ENCODE measurements around the gene IL36RN.

IL36RN gene

DNA sequence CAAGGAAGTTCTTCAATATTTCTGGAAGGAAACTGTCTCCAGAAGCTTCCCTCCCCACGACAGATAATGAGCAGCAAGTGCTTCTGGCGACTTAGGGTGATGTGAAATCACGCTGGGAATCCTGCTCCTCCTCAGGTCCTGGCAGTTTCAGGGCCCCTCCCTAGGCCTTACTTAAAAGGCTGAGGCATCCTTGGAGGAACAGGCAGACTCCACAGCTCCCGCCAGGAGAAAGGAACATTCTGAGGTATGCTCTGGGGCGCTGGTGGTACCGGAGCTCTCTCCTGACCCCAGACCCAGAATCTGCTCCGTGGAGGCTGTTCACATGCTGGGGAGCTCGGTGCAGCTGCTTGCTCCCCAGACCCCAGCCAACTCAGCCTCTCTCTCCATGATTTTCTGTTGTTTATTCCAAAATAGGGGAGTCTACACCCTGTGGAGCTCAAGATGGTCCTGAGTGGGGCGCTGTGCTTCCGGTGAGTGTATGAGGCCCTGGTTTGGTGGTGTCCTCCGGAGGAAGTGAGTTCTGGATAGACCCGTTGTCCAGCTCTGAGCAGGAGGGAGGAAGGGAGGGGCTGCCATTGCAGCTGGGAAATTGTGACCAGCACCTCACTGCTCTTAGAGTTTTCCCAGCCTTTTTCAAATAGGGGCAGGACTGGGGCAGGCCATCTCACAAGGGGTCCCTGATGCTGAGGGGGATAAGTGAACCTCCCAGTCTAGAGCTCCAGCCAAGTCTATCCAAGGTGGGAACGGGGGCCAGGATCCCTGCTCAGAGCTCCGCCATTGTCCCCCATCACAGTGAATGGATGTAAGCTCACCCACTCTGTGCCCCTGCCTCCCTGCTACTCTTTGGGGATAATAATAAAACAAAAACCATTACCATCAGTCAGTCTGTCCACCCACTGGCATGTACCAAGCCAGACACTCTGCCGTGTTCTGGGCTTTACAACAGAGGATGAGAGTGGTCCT is at the start of gene IL36RN:
Gene IL36RN (plus strand): TSS at position 201 of the 963 bp plus-strand sequence. CDS start 241 bp downstream, at position 442.
- no peak for DNase-seq (ENCODE audit: low spot score)

DNA sequence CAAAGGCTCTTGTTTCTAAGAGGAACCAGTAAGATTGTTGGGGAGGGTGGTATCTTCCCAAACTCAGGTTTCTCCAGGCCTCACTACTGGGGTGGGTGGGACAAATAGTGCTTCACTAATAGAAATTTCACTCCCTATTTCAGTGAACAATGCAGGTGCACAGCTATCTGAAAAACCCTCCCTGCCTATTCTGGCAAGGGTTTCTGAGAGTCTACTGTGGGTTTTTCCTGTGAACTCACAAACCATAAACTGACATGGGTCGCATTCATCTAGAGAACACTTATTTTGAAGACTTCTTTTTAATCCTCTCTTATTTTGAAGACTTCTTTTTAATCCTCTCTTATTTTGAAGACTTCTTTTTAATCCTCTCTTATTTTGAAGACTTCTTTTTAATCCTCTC is 49.4 kb upstream of the IL36RN start:
- no peak for DNase-seq (ENCODE audit: low spot score)

DNA sequence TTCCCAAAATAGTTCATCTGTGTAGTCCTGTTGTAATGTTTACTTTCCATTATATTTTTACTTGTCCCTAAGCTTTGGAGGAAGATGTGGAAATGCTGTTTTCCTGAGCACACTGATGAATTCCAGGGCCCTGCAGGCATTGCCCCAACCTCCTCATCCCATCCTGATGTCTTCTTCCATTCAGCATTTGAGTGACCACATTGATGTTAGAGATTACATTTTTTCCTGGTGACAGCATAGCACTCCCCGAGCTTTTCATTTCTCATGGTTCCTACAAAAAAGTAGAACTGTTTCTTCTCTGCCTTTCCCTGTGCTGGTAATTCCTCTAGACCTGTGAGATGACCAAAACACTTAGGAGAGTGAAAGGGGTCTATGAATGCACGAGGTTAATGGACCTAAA is 48.9 kb upstream of the IL36RN start:
- DNase-seq (ENCODE audit: low spot score) = no peak

GRCh38 chr2:113011108-113011507 is 47.9 kb upstream of the IL36RN start:
- DNase-seq (ENCODE audit: low spot score) = no peak

DNA sequence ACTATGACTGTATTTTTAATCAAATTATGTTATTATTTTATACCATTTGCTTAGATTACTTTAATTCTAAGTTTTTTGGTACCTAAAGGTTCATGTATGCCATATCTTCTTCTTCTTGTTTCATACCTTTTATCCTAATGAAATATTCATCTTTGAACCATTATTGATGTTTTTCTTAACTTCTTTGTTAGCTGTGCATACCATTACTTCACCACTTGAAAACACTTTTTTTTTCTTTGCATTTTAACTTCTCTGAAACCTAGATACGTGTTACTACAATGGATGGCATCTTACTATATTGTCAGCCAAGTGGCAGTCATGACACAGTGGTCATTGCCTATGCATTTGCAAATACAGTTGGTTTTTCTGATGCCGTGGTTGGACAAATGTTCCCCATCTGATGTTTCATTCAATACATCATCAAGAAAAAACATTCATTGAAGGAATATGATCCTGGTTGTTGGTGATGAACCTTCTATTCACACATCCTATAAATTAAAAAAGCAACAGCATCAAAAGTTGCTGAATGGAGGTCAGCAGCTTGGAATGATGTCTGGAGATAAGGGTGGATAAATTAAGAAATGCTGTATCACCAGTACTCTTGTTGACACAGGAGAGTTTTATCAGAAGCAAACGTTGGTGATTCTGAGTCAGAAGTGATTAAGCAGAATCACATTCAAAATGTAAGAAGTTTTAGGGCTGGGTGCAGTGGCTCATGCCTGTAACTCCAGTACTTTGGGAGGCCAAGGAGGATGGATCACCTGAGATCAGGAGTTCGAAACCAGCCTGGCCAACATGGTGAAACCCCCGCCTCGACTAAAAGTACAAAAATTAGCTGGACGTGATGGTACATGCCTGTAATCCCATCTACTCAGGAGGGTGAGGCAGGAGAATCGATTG is 46.3 kb upstream of the IL36RN start:
- no peak for DNase-seq (ENCODE audit: low spot score)

DNA sequence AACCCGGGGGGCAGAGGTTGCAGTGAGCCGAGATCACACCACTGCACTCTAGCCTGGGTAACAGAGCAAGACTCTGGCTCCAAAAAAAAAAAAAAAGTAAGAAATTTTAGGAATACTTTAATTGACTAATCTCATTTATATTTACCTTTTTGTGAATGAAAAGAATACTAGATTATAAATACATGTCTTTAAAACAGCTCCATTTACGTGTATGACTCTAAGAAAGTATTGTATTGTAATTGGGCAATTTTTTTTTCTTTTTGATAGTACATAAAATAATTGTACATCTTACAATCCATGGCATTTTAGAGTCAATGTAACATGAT is 45.7 kb upstream of the IL36RN start:
- DNase-seq (ENCODE audit: low spot score) = no peak

- DNase-seq (ENCODE audit: low spot score) = no peak
These were observed 44.9 kb upstream of the IL36RN start for GRCh38 chr2:113014067-113014466.

DNA sequence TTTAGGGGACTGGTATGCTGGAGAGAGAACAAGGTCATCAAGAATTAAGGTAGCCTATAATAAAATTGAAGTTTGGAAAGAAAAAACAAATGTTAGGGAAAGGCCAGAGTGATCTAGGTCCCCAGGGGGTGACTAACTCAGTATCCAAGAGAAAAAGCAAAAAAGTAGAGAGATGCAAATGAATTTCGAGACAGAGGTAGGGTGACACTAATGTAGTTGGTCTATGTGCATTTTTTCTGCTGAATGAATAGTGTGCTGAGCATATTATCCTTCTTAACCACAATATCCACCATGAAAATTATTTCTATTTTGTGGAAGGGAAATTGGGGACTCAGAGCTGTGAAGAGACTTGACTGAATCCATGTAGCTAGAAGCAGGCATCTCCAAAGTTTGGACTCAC is 44.0 kb upstream of the IL36RN start:
- DNase-seq (ENCODE audit: low spot score) = no peak

- DNase-seq (ENCODE audit: low spot score) = no peak
These were observed 43.3 kb upstream of the IL36RN start for GRCh38 chr2:113015655-113016054.

DNA sequence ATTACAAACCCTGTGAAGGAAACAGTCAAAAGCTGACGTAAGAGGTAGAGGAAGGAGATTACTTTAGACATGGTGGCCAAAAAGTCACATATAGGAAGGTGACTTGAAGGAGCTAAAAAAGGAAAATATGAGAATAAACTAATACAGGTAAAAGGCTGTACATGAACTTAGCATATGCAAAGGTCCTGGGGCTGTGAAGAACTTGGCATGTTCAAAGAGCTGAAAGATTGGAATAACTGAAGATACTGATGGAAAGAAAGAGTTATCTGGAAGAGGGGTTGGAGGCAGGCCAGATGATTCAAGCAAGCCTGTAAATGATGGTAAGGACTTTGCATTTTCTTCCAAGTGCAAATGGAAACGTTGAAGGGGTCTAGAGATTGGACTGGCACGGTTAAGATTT is 40.5 kb upstream of the IL36RN start:
- DNase-seq (ENCODE audit: low spot score) = no peak

GRCh38 chr2:113021312-113021711 is 37.7 kb upstream of the IL36RN start:
- DNase-seq (ENCODE audit: low spot score) = no peak

DNA sequence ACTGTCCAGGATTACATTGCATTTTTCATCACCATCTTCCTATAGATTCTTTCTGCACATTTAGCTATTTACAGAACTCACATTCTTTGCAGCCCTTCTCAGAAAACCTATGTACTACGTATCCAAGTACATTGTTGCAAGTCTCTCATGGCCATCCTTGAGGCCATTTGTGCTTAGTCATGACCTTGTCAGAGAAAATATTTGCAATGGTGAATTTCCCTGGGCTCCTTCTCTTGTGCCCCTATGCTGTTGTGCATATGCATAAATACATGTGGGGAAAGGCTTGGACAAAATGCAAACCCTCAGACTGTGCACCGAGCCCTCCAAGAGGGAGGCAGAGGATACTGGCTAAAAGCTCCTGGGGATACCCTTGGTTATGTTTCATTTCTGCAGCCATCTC is 34.2 kb upstream of the IL36RN start:
- no peak for DNase-seq (ENCODE audit: low spot score)

DNA sequence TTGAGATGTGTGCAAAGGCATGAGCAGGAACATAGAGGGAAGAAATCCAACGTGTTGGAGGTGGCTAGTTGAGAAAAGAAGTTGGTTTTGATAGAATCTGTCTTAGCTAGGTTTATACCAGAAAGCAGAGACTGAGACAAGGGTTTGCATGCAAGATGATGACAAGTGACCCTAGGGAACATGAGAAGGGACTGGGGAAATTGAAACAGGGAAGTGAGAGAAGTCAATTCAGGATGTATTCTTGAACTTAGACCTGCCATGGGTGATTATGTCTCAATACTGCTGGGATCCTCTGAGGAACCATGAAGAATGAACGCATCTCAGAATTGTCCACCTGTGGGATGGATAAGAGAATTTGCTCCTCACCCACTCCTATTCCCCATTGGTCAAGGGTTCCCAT is 33.3 kb upstream of the IL36RN start:
- DNase-seq (ENCODE audit: low spot score) = no peak

DNA sequence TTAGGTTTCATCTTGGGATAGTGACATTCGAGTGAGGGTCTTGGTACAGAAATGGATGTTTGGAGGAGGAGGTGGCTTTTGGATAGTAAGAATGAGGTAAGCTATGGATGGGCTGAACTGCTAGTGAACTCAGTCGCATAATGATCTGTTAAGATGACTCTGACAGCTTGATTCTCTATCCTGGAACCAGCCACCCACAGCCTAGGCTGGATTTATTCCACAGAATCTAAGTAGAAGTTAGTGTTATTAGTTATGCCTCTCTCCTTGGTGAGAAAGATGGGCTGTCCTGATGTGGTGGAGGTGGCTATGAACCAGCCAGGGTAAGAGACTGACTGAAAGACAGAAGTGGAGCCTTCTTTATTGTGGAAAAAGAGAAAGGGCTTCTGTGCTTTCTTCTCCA is 31.3 kb upstream of the IL36RN start:
- DNase-seq (ENCODE audit: low spot score) = no peak

GRCh38 chr2:113028112-113028511 is 30.9 kb upstream of the IL36RN start:
- no peak for DNase-seq (ENCODE audit: low spot score)

GRCh38 chr2:113032737-113033136 is 26.3 kb upstream of the IL36RN start:
- DNase-seq (ENCODE audit: low spot score) = no peak

- DNase-seq (ENCODE audit: low spot score) = no peak
These were observed 25.0 kb upstream of the IL36RN start for GRCh38 chr2:113034016-113034415.

DNA sequence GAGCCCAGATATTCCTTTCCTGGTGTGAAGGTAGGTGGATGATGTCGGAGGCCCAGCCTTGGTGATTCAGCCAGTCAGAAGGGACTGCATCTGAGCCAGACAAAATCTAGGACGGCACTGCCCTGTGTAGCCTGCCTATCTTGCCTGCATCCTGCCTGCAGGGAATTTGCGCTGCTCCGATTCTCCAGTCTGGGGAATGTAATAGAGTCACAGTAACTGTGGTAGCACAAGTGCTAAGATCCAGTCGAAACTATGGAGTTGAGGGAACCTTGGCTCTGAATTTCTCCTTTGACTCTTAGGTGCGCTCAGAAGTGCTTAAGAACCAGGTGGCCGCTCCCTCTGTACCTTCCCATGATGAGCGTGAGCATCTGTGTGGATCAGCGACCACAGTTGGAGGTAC is 22.2 kb upstream of the IL36RN start:
- DNase-seq (ENCODE audit: low spot score) = no peak

DNA sequence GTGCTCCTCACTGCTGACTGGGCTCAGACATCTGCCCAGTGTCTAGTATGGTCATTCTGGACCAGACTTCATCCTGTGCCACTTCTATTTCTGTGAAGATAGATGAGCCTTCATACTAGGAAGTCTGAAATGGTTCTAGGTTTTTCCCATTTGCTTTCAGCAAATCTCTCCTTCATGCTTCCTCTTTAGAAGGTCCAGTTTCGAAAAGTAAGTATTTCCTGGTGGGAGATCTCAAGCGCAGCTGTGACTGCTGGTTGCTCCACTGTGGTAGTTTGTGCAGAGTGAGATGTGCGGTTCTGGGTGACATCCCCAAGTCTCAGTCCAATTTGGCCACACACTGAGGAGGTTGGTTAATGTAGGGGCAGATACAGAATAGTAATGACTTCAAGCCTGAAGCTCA is 20.7 kb upstream of the IL36RN start:
- DNase-seq (ENCODE audit: low spot score) = no peak

GRCh38 chr2:113039158-113039557 is 19.8 kb upstream of the IL36RN start:
- DNase-seq (ENCODE audit: low spot score) = no peak

GRCh38 chr2:113039719-113040118 is 19.3 kb upstream of the IL36RN start:
- DNase-seq (ENCODE audit: low spot score) = no peak

DNA sequence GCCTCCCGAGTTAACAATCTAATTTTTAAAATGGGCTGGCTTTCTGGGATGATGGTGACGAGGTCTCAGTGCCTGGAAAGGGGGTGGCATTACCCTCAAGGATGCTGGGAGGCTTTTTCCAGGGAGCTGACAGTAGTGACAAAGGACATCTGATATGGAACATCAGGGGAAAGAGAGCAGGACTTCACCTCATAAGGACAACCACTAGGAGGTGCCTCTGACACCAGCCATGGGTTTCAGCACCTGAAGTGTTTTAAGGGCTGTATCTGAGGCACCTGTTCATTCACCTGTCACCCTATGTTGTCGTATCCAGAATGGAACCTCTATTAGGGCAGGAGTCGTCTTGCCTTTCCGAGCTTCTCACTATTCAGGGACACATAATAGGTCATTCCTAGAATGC is 17.1 kb upstream of the IL36RN start:
- DNase-seq (ENCODE audit: low spot score) = no peak

DNA sequence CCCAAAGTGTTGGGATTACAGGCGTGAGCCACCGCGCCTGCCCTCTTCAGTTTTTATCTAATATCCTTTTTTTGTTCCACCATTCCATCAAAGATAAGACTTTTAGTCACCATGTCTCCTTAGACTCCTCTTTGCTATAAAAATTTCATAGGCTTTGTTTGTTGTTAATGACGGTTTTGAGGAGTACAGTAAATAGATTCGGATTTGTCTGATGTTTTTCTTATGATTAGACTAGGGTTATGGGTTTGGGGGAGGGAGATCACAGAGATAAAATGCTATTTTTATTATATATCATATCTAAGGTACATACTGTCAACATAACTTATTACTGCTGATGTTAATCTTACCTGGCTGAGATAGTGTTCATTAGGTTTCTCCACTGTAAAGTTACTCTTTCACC is 12.5 kb upstream of the IL36RN start:
- DNase-seq (ENCODE audit: low spot score) = no peak

Measured in CD4-positive, alpha-beta T cell treated with Interleukin-15 for 4 hours (primary cell).